ENCODE data around the gene SLC25A15. TPM values are rescaled to one million over a fixed set of nuclear protein-coding genes. Genes with fewer than 3 reads are reported as not detected.

SLC25A15 gene
- total RNA-seq, 1 donor from 2014 or later: 18.6 TPM

- Mint-ChIP-seq H3K9me3 (no peaks in the 10 kb centered on the region), H3K4me1 (ENCODE audit: unreplicated experiment) (no peaks in the 10 kb centered on the region), H3K27ac (no peak overlapping the region)
Measured at GRCh38 chr13:40762849-40763248, 26.6 kb upstream of the SLC25A15 start.

DNA sequence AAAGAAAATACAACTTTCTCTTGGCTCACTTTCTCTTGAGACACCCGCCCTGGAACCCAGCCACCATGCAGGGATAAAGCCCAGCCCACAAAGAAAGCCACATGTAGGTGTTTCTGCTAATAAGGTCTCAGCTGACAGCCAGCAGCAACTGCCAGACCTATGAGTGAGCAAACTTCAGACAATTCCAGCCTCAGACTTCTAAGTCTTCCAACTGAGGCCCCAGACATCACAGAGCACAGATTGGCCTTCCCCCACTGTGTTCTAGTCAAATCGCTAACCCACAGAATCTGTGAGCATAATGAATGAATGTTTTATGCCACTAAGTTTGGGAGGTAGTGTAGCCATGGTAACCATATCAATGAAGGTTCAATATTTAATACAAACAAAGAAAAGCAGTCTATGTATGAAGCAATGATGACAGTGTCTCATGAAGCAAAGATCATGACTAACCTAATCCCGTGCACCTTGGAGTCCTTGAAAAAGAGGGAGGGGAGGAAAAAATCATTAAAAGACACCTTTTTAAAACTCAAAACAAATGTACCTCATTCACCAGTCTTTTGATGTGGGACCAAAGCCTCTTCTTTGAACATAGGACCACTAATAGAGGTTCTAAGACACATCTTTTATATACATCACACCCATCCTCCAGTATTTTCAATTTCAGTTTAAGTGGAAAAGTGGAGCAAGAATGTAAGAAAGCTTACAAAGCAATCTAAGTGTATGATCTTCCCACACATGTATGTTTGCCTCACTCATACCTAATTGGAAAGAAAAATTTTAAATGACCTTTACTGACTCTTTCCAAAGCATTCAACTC, 24.6 kb upstream of the SLC25A15 start:
- no peak for DNase-seq (ENCODE audit: extremely low spot score, unreplicated experiment)
- Mint-ChIP-seq H3K4me3 (no peak overlapping the region), H3K27ac (no peak overlapping the region), H3K9me3 (no peaks in the 10 kb centered on the region), H3K27me3 (no peaks in the 10 kb centered on the region), H3K36me3 (peaks cover 2% of the 10 kb centered on the region), H3K4me1 (ENCODE audit: unreplicated experiment) (peaks cover 8% of the 10 kb centered on the region)
- TF ChIP-seq, protein P1, sequence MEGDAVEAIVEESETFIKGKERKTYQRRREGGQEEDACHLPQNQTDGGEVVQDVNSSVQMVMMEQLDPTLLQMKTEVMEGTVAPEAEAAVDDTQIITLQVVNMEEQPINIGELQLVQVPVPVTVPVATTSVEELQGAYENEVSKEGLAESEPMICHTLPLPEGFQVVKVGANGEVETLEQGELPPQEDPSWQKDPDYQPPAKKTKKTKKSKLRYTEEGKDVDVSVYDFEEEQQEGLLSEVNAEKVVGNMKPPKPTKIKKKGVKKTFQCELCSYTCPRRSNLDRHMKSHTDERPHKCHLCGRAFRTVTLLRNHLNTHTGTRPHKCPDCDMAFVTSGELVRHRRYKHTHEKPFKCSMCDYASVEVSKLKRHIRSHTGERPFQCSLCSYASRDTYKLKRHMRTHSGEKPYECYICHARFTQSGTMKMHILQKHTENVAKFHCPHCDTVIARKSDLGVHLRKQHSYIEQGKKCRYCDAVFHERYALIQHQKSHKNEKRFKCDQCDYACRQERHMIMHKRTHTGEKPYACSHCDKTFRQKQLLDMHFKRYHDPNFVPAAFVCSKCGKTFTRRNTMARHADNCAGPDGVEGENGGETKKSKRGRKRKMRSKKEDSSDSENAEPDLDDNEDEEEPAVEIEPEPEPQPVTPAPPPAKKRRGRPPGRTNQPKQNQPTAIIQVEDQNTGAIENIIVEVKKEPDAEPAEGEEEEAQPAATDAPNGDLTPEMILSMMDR (conservative IDR thresholded peaks at IDR 0.05): no peak

More at GRCh38 chr13:40762849-40763248, 26.6 kb upstream of the SLC25A15 start:
- Mint-ChIP-seq H3K4me3 (no peak overlapping the region), H3K36me3 (peaks cover 4% of the 10 kb centered on the region), H3K27me3 (no peaks in the 10 kb centered on the region)
- TF ChIP-seq, protein P1 (conservative IDR thresholded peaks at IDR 0.05): no peak
- DNase-seq (ENCODE audit: extremely low spot score, unreplicated experiment): no peak

DNA sequence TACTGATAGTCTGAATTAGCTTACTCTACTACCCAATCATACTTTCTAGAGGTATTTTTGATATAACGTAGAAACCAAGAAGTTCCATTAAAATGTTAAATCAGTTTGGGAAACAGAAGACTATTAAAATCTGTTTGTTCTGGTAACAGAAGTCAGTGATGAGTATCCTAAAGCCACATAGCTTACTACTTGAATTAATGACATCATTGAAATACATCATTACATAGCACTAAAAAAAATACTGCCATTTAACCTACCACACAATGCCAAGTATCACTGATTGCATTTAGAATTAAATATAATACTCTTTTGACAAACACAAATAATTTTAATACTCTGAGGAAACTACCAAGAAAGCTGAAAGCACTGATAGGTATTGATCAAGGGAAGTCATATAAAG, 23.8 kb upstream of the SLC25A15 start:
- no peak for DNase-seq (ENCODE audit: extremely low spot score, unreplicated experiment)
- Mint-ChIP-seq H3K9me3 (no peaks in the 10 kb centered on the region), H3K27ac (no peak overlapping the region)

DNA sequence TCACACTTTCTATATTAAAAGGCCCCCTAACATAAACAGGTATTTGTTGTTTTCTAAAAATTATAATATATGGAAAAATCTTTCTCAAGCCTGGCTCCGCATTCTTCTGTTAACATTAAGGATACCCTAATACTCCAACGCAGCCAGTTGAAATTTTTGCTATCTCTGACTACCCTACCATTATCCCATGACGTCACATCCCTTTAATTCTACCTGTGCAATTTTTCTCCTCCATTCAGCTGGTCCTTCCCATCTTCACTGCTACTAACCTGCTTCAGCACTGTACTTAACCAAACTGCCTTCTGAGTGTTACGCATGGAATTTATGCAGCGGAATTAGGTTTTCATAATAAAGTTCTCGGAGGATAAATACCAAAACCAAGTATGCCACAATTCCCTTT, 19.4 kb upstream of the SLC25A15 start:
- TF ChIP-seq, protein P1 (conservative IDR thresholded peaks at IDR 0.05): no peak
- H3K27me3 Mint-ChIP-seq: no peaks in the 10 kb centered on the region
- H3K36me3 Mint-ChIP-seq: peaks cover 7% of the 10 kb centered on the region
- H3K4me3 Mint-ChIP-seq: peak overlapping the region; percentile 99
- peak overlapping the region; percentile 99 for H3K27ac Mint-ChIP-seq
- no peak for DNase-seq (ENCODE audit: extremely low spot score, unreplicated experiment)
- H3K9me3 Mint-ChIP-seq: no peaks in the 10 kb centered on the region
- peaks cover 14% of the 10 kb centered on the region for H3K4me1 Mint-ChIP-seq (ENCODE audit: unreplicated experiment)

More for the DNA sequence above, 23.8 kb upstream of the SLC25A15 start:
- H3K4me1 Mint-ChIP-seq (ENCODE audit: unreplicated experiment): peaks cover 14% of the 10 kb centered on the region
- H3K4me3 Mint-ChIP-seq: no peak overlapping the region
- no peaks in the 10 kb centered on the region for H3K27me3 Mint-ChIP-seq
- peaks cover 7% of the 10 kb centered on the region for H3K36me3 Mint-ChIP-seq
- TF ChIP-seq, protein P1 (conservative IDR thresholded peaks at IDR 0.05): no peak

DNA sequence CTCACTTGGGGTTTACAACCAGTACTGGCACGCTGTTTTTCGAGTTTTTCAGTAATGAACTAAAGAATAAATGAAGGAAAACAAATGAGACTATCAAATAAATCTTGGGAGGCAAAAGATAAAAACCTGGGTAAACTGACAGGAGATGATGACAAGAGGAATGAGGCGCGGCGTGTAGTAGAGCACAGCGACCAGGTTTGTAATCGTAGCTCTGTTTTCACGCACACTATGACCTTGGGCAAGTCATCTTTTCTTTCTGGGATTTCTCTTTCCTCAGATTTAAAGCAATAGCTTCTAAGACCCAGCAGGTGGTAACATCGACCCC, 18.8 kb upstream of the SLC25A15 start:
- no peak for DNase-seq (ENCODE audit: extremely low spot score, unreplicated experiment)
- TF ChIP-seq, protein P1 (conservative IDR thresholded peaks at IDR 0.05): no peak
- Mint-ChIP-seq H3K27ac (peak overlapping the region; percentile 99), H3K9me3 (no peaks in the 10 kb centered on the region), H3K27me3 (no peaks in the 10 kb centered on the region), H3K4me1 (ENCODE audit: unreplicated experiment) (peaks cover 14% of the 10 kb centered on the region), H3K4me3 (peak overlapping the region; percentile 99), H3K36me3 (peaks cover 7% of the 10 kb centered on the region)
